B cell (primary cell): ENCODE measurements around the gene DDX56.

Source experiments
- CTCF ChIP-seq: fragments of 200-600 bp; IDR thresholded peaks from one replicate; pipeline ENCODE4 v1.8.0; 2022; ENCODE audit warnings: antibody characterized with exemption, mild to moderate bottlenecking
- EZH2 ChIP-seq: IDR thresholded peaks from 2 replicates; pipeline ENCODE4 v1.6.1; 2012; ENCODE audit warnings: borderline replicate concordance, low read depth, mild to moderate bottlenecking, moderate library complexity, low read length; ENCODE audit not compliant: insufficient read depth, poor library complexity, severe bottlenecking

- no peak for TF ChIP-seq CTCF
- TF ChIP-seq EZH2: no peak
Measured at GRCh38 chr7:44595934-44596635, 22.4 kb upstream of the DDX56 start.
